Dedifferentiated amniotic fluid mesenchymal stem cell (primary cell): ENCODE results near the gene MATCAP1.

Experiments used
- DNase-seq: peaks from one replicate; pipeline ENCODE4 v3.0.0-alpha.2; 2016; ENCODE audit errors: extremely low spot score

MATCAP1 gene

GRCh38 chr16:67191411-67191994, 7.7 kb upstream of the MATCAP1 start:
- no peak for DNase-seq

GRCh38 chr16:67190448-67191399, 7.0 kb upstream of the MATCAP1 start:
- no peak for DNase-seq

- DNase-seq = no peak
Observed at GRCh38 chr16:67190041-67190440, 6.3 kb upstream of the MATCAP1 start, which contains the start of gene EXOC3L1. EXOC3L1 (minus strand) TSS chr16:67190136; CDS start chr16:67189676, 460 bp downstream.

GRCh38 chr16:67188798-67189197, 5.0 kb upstream of the MATCAP1 start:
- no peak for DNase-seq

GRCh38 chr16:67188323-67188722, 4.6 kb upstream of the MATCAP1 start:
- DNase-seq = no peak

- no peak for DNase-seq
Observed at GRCh38 chr16:67187175-67187890, 3.6 kb upstream of the MATCAP1 start.

- no peak for DNase-seq
Observed at GRCh38 chr16:67186550-67186950, 2.8 kb upstream of the MATCAP1 start.

- no peak for DNase-seq
Observed at GRCh38 chr16:67185651-67186134, 1.9 kb upstream of the MATCAP1 start.

GRCh38 chr16:67184995-67185650, 1.4 kb upstream of the MATCAP1 start:
- DNase-seq = peak; percentile 79

GRCh38 chr16:67184453-67184994, 761 bp upstream of the MATCAP1 start:
- DNase-seq = no peak

- no peak for DNase-seq
Observed at GRCh38 chr16:67183284-67183626, 508 bp downstream of the MATCAP1 start.

- no peak for DNase-seq
Observed at GRCh38 chr16:67182288-67182687, 1.5 kb downstream of the MATCAP1 start.

GRCh38 chr16:67181346-67181745, 2.4 kb downstream of the MATCAP1 start:
- DNase-seq = peak; percentile 72

- no peak for DNase-seq
Observed at GRCh38 chr16:67180166-67180565, 3.6 kb downstream of the MATCAP1 start.

GRCh38 chr16:67179421-67180080, 4.2 kb downstream of the MATCAP1 start:
- DNase-seq = no peak

GRCh38 chr16:67177743-67178699, 5.7 kb downstream of the MATCAP1 start:
- no peak for DNase-seq

GRCh38 chr16:67176662-67177061, 7.1 kb downstream of the MATCAP1 start:
- no peak for DNase-seq

- DNase-seq = no peak
Observed at GRCh38 chr16:67174706-67175231, 9.0 kb downstream of the MATCAP1 start.
